Esophagus muscularis mucosa (tissue), 4 donors: ENCODE results near the gene CLBA1. TPM values are rescaled to one million over a fixed set of nuclear protein-coding genes. Genes with fewer than 3 reads are reported as not detected.

ENCODE experiments used
- DNase-seq: peaks from one replicate; pipeline ENCODE4 v3.0.0-alpha.2; 2017; ENCODE audit errors: extremely low spot score
- H3K27ac ChIP-seq, 4 donors: fragments of 200-600 bp; sonication (generic); replicated peaks in 1 of 4; 1 replicate in 3 of 4; 2 replicates in 1 of 4; pipeline ENCODE4 v1.5.1; 2016 to 2019; ENCODE audit warnings: mild to moderate bottlenecking in 1 of 4
- H3K27me3 ChIP-seq, 4 donors: fragments of 200-600 bp; sonication (generic); one replicate each; pipeline versions ENCODE4 v1.5.1 to v1.6.0; 2016 to 2019
- H3K36me3 ChIP-seq, 4 donors: fragments of 200-600 bp; sonication (generic); one replicate each; pipeline ENCODE4 v1.5.1; 2016 to 2019
- H3K4me1 ChIP-seq, 4 donors: fragments of 200-600 bp; sonication (generic); one replicate each; pipeline ENCODE4 v1.5.1; 2016 to 2019
- H3K4me3 ChIP-seq, 4 donors: fragments of 200-600 bp; sonication (generic); 1 replicate in 2 of 4; 2 replicates in 2 of 4; pipeline ENCODE4 v1.5.1; 2016 to 2019; ENCODE audit warnings: mild to moderate bottlenecking in 4 of 4, moderate library complexity in 1 of 4
- H3K9me3 ChIP-seq, 4 donors: fragments of 200-600 bp; sonication (generic); 1 replicate in 3 of 4; 2 replicates in 1 of 4; pipeline ENCODE4 v1.5.1; 2016 to 2019
- CTCF ChIP-seq, 3 experiments: fragments of 200-600 bp in 2 of 3; fragments of 450-650 bp in 1 of 3; sonication (generic) in 2 of 3; IDR thresholded peaks; one replicate each; pipeline ENCODE4 v1.5.1; 2017 to 2019; ENCODE audit warnings: antibody characterized with exemption in 3 of 3, mild to moderate bottlenecking in 2 of 3, moderate library complexity in 1 of 3
- EP300 ChIP-seq: sonication (generic); formaldehyde crosslinking; IDR thresholded peaks from one replicate; pipeline ENCODE4 v1.6.1; 2017; ENCODE audit warnings: antibody characterized with exemption
- POLR2A ChIP-seq: fragments of 450-650 bp; IDR thresholded peaks from one replicate; pipeline ENCODE4 v1.6.1; 2017; ENCODE audit warnings: antibody characterized with exemption, moderate library complexity, mild to moderate bottlenecking, low read depth
- POLR2AphosphoS5 ChIP-seq, 2 donors: sonication (generic); formaldehyde crosslinking; IDR thresholded peaks; one replicate each; pipeline ENCODE4 v1.6.1; 2017; ENCODE audit warnings: antibody characterized with exemption in 2 of 2
- WGBS: methylation state at CpG from one replicate; pipeline ENCODE4 v1.1.5; 2018; 5-methylcytosine and 5-hydroxymethylcytosine counted together
- intact Hi-C: fragments of 100-400 bp; cut with DNase I; formaldehyde crosslinking; loops from one replicate; pipeline ENCODE4 v1.15.1; 2023
- total RNA-seq, 4 donors: library from RNA; depleted of rRNA; stranded (reverse); fragments of >200 nt; gene quantifications; one replicate each; pipeline versions ENCODE4 v1.1.0 to v1.2.1, GENCODE V29; 2016

Gene CLBA1
- total RNA-seq, 4 donors from 2014 or later, result 3.7 to 9.8 (median 6.7) TPM

GRCh38 chr14:104973385-104974145, 12.0 kb upstream of the CLBA1 start:
- no peaks in the 10 kb centered on the region for H3K27me3 ChIP-seq
- intact Hi-C loops, result loop anchor here (5.0 kb wide), 1 partner anchor 41 kb away; no protein-coding TSS in a partner anchor
- no peaks in the 10 kb centered on the region for H3K9me3 ChIP-seq
- no peak for DNase-seq
- H3K36me3 ChIP-seq, result no peaks in the 10 kb centered on the region
- H3K4me1 ChIP-seq, result peaks cover 80 to 100% (median 98%) of the 10 kb centered on the region in 4 donors
- peak overlapping the region; percentile 87 to 99 (median 94) for H3K27ac ChIP-seq
- TF ChIP-seq POLR2AphosphoS5 (IDR thresholded peaks at IDR 0.05), result peak; percentile 45 to 76
- no peak for TF ChIP-seq CTCF (IDR thresholded peaks at IDR 0.05)
- no peak for TF ChIP-seq EP300
- TF ChIP-seq POLR2A, result no peak
- WGBS, result 16% methylated on average over 22 of the region's 23 CpGs
- H3K4me3 ChIP-seq, result peak overlapping the region; percentile 17 to 47 (median 28)

- no peak for DNase-seq
- intact Hi-C loops, result loop anchor here (5.0 kb wide), 1 partner anchor 42 kb away; no protein-coding TSS in a partner anchor
- Histone ChIP-seq H3K27ac (peak overlapping the region; percentile 87 to 99 (median 94)), H3K9me3 (no peaks in the 10 kb centered on the region), H3K27me3 (no peaks in the 10 kb centered on the region), H3K4me1 (peaks cover 77 to 100% (median 98%) of the 10 kb centered on the region in 4 donors), H3K36me3 (no peaks in the 10 kb centered on the region), H3K4me3 (peak overlapping the region; percentile 17 to 47 (median 28))
- 43% methylated on average over 12 of the region's 13 CpGs for WGBS
- no peak for TF ChIP-seq CTCF (IDR thresholded peaks at IDR 0.05)
- no peak for TF ChIP-seq POLR2A
- no peak for TF ChIP-seq POLR2AphosphoS5 (IDR thresholded peaks at IDR 0.05)
- TF ChIP-seq EP300, result no peak
These were observed 11.4 kb upstream of the CLBA1 start for GRCh38 chr14:104974146-104974541.

- TF ChIP-seq CTCF (IDR thresholded peaks at IDR 0.05), result no peak
- no peak for TF ChIP-seq POLR2AphosphoS5 (IDR thresholded peaks at IDR 0.05)
- TF ChIP-seq EP300, result no peak
- no peak for TF ChIP-seq POLR2A
- Histone ChIP-seq H3K27ac (peak overlapping the region; percentile 87 to 99 (median 94)), H3K36me3 (no peaks in the 10 kb centered on the region), H3K27me3 (no peaks in the 10 kb centered on the region), H3K9me3 (no peaks in the 10 kb centered on the region), H3K4me1 (peaks cover 80 to 100% (median 98%) of the 10 kb centered on the region in 4 donors), H3K4me3 (no peak overlapping the region)
- 91% methylated on average over 12 of the region's 14 CpGs for WGBS
- intact Hi-C loops, result loop anchor here (5.0 kb wide), 1 partner anchor 43 kb away; no protein-coding TSS in a partner anchor
- no peak for DNase-seq
These were observed 10.8 kb upstream of the CLBA1 start for GRCh38 chr14:104974665-104975390.

GRCh38 chr14:104975481-104976197, 9.9 kb upstream of the CLBA1 start:
- intact Hi-C loops, result loop anchor here (1.0 kb wide), 1 partner anchor 71 kb away; no protein-coding TSS in a partner anchor
- WGBS, result 40% methylated on average over 3 of the region's 21 CpGs
- DNase-seq, result no peak
- TF ChIP-seq CTCF (IDR thresholded peaks at IDR 0.05) (no peak), POLR2AphosphoS5 (IDR thresholded peaks at IDR 0.05) (no peak), EP300 (no peak), POLR2A (no peak)
- Histone ChIP-seq H3K9me3 (no peaks in the 10 kb centered on the region), H3K27ac (peak overlapping the region; percentile 87 to 99 (median 94)), H3K4me1 (peaks cover 88 to 100% (median 98%) of the 10 kb centered on the region in 4 donors), H3K36me3 (no peaks in the 10 kb centered on the region), H3K27me3 (no peaks in the 10 kb centered on the region), H3K4me3 (peak overlapping the region in 2 of 4 donors; percentile 64 to 67)
